Sciatic nerve (tissue), 2 donors: ENCODE measurements around the gene THRA. TPM values are rescaled to one million over a fixed set of nuclear protein-coding genes. Genes with fewer than 3 reads are reported as not detected.
A peak's percentile ranks its signal among the peaks of the same experiment; 100 is the strongest.

Experiments used
- ATAC-seq: fragments of 200-7000 bp; cut with Tn5 transposase; one replicate; pipeline ENCODE4 v1.9.1; 2020; ENCODE audit warnings: mild to moderate bottlenecking, moderate library complexity
- DNase-seq: peaks from one replicate; pipeline ENCODE4 v3.0.0-alpha.2; 2020; ENCODE audit warnings: low spot score
- intact Hi-C: fragments of 100-400 bp; cut with DNase I; formaldehyde crosslinking; loops from one replicate; pipeline ENCODE4 v1.14.2; 2022
- total RNA-seq: library from RNA; stranded (reverse); fragmentation: NEBNext Ultra II Directional; extraction: Animal tissue kit (Norgen Biotek cat#: 25700); gene quantifications from one replicate; pipeline ENCODE4 v1.2.1, GENCODE V29; 2021
- donor health status: DM: no; HTN: no; CAD: no.
- donor health status: DM: no; HTN: no; CAD: no.

Gene THRA
- total RNA-seq, 1 donor from 2014 or later, result 72.0 TPM

GRCh38 chr17:40074175-40074512 lies 11.4 kb downstream of the THRA start:
- ATAC-seq (no peak), DNase-seq (no peak)
- intact Hi-C loops, result no loop called here

DNA sequence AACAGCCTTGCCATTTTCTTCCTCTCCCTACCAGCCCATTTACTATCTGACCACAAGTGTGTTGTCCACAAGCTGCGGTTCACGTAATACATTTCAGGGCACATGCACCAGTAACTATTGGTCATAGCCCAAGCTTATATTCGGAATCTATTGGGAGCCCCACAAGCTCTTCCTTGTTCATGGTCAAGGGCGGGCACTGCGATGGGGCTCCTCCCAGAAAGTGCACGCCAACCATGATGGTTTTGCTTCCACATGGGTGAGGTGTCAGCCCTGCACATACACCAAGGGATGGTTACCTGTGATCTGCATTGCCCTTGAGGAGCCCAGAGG lies 12.1 kb downstream of the THRA start:
- intact Hi-C loops, result no loop called here
- DNase-seq (no peak), ATAC-seq (peak; percentile 45)

DNA sequence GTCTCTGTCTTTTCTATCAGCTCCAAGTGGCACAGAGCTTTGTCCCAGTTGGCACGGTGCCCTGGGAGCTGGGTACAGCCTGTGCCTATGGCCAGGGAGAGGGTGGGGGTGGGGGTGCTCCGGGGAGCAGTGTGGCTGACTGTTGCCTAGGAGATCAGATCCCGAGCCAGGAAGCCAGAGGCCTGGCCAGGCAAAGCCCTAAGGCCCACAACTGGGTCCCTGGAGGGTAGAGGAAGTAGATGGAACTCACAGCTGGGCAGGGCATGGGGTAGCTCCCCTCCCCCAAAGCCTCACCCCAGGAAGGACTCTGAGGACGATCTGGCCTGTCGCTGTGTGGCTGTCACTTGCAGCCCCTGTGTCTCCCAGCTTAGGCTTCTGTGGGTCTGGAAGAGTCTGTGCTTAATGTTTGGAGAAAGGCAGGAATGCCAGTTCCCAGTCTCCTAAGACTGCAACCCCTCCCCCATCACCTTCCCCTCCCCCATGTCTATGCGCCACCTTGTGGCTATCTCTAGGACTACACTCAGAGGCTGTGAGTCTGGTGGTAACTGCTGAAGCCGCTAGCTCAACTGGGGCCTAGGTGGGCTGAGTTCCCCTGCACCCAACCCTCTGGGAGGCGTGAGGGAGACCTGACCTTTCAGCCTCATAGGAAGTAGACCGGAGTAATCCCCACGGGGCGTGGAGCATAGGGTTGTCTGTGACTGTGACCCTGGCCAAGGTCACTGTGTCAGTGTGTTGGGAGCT lies 12.6 kb downstream of the THRA start:
- peak; percentile 67 for ATAC-seq
- peak; percentile 88 for DNase-seq
- intact Hi-C loops, result no loop called here

DNA sequence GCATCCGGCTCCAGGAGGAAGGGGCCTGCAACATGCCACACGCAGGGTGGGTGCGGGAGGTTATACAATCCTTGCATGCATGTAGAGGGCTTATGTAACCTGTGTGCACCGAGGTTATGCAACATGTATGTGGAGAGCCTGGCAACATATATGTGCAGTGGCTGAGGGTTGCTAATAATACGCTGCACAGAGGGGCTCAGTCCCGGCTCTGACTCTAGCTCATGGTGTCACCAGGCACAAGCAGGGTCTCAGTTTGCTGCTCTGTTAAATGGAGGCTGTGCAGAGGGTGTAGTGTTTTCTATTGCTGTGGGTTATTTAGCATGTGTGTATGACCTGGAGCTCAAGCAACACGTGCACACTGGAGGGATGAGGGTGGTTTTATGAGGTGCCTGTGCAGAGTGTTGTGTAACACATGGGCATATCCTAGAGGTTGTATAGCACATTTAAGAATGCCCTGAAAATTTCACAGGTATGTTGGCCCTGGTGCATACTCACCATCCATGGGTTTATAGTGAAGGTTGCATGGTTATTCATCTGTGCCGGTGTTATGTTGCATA lies 13.3 kb downstream of the THRA start:
- no peak for DNase-seq
- intact Hi-C loops, result no loop called here
- ATAC-seq, result no peak

DNA sequence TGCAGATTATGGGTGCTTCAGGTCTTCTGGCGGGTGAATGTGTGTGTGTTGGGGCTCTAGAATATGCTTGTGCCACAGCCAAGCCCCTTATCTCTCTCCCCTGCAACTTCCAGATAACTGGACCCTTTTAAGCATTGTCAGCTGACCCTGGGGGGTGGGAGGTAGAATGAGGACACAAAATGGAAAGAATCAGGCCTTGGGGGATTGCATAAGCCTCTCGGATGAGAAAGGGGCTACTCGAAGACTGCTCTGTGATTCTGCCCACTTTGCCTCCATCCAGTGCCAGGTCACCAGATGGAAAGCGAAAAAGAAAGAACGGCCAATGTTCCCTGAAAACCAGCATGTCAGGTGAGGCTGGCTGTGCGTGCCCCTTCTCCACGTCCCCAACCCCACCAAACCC lies 13.8 kb downstream of the THRA start:
- no peak for ATAC-seq
- no peak for DNase-seq
- intact Hi-C loops, result no loop called here

GRCh38 chr17:40079545-40079944 lies 16.8 kb downstream of the THRA start:
- DNase-seq (no peak), ATAC-seq (no peak)
- intact Hi-C loops, result no loop called here

DNA sequence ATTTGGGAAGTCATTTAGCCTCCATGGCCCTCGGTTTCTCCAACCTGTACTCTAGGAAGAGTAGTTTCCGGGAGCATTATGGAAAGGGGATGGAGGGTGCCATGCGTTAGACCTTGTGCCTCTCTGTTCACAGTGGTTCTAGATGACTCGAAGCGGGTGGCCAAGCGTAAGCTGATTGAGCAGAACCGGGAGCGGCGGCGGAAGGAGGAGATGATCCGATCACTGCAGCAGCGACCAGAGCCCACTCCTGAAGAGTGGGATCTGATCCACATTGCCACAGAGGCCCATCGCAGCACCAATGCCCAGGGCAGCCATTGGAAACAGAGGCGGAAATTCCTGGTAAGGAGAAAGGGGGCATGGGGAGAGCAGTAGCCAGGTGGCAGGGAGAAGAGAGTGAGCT lies 21.7 kb downstream of the THRA start:
- intact Hi-C loops, result no loop called here
- no peak for DNase-seq
- ATAC-seq, result no peak

DNA sequence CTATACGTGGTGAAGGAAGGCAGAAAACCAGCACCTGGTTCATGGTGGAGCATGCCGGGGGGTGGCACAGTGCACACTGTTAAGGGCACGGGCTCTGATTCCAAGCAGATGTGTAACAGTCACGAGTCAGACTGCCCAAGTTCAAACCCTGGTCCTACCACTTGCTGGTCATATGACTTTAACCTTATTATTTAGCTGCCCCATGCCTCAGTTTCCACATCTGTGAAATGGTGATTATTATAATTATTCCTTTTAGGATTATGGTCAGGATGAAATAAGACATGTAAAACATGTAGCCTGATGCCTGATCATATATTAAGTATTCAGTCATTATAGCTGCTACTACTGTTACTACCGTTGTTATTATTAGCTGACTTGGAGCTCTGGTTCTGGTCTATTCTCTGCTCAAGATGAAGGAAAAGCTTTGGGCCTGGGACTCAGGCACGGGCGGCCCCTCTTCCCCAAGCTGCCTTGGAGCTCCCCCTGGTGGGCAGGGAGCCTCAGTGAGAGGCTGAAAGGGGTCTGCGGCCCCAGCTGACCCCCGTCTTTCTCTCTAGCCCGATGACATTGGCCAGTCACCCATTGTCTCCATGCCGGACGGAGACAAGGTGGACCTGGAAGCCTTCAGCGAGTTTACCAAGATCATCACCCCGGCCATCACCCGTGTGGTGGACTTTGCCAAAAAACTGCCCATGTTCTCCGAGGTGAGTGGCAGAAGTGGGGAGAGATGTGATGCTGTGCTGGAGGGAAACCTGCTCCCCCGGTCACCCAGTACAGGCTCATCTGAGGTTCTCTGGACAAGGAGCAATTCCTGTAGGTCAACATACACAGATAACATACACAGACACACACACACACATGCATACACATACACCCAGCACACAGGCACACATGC lies 23.6 kb downstream of the THRA start:
- intact Hi-C loops, result no loop called here
- DNase-seq, result peak; percentile 79

GRCh38 chr17:40087049-40087794 lies 24.5 kb downstream of the THRA start:
- ATAC-seq (no peak), DNase-seq (no peak)
- intact Hi-C loops, result no loop called here

More for the DNA sequence above, 23.6 kb downstream of the THRA start:
- peak; percentile 41 for ATAC-seq

DNA sequence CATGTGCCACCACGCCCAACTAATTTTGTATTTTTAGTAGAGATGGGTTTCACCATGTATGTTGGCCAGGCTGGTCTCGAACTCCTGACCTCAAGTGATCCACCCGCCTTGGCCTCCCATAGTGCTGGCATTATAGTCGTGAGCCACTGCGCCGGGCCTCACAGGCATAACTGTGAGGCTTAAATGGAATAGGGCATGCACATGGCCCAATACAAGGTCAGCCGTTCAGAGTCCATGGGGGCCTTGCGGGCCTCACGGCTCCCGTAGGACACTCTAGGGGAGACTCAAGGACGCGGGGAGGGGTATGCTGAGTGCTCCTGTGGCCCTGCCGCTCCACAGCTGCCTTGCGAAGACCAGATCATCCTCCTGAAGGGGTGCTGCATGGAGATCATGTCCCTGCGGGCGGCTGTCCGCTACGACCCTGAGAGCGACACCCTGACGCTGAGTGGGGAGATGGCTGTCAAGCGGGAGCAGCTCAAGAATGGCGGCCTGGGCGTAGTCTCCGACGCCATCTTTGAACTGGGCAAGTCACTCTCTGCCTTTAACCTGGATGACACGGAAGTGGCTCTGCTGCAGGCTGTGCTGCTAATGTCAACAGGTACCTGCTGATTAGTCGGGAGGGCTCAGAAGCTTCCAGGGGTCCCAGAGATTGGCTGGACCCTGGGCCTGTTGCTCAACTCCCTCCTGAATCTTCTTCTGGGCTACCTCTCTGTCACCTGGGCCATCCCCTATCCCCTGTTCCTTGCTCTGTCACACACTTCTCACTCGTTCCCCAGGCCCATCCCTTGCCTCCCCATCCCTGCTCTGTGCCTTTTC lies 25.3 kb downstream of the THRA start:
- DNase-seq (no peak), ATAC-seq (no peak)
- intact Hi-C loops, result no loop called here

- intact Hi-C loops, result no loop called here
- DNase-seq, result no peak
- no peak for ATAC-seq
Measured at GRCh38 chr17:40089077-40089895, 26.5 kb downstream of the THRA start.

DNA sequence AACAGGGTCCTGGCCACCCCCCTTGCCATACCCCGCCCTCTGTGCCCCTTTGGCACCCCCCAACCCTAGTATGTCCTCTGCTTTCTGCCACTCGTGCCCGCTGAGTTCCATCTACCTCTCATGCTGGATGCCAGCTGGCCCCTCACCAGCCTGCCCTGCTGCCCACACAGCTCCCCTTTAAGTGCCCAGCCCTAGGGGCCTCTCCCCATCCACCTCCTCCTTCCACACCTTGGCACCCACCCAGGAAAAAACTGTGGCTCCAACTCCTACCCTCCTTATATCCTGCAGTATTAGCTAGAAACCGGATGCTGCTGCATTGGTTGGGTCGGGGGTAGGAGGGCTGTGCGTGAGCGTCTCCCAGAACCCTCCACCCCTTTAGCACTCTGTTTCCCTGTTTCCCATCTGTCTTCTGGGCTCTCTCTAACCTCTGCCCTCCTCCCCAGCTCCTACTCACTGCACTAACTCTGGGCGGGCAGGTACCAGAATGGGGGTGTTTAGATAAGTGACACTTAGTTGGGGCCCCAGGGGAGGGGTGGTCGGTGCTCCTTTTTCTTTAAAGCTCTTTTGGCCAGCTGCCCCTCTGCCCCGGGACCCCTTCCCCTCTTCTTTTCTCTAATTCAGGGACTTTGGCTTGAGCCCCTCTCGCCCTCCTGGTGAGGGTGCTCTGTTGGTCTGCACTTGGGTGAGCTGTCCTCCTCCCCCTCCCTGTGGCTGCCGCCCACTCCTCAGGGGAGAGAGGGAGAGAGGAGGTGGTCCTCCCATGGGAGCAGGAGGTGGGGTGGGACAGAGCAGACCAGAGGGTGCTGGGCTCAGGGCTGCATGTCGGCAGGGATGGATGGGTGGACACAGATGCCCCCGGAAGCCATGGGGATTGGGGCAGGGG lies 27.7 kb downstream of the THRA start:
- ATAC-seq, result peak; percentile 12
- no peak for DNase-seq
- intact Hi-C loops, result no loop called here

DNA sequence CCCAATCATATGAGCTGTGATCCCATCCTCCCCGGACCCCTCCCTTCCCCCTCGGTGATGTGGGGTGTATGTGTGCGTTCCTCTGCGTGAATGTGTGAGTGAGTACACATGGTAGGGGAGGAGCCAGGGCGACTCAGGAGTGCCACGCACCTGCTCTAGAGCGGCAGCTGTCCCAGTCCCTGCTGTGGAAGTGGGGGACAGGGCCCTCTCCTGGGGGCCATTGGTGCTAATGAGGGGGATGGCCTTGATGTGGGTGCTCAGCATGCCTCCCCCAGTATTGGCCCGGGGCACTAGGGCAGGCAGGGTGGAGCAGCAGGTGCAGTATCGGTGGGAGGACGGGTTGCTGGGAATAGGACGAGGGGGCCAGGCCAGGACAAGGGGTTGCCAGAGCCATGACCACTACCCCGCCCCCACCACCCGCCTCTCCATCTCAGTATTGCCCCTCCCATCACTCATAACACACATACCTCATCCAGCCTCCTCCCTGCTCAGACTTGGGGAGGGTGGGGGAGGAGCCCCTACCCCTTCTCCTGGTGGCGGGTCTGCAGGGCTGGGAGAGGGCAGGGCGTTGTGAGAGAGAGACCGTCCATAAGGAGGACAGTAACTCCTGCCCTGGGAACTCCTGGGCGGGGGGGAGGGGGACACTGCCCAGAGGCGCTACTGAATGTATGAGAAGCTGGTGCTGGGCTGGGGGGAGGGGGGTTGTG lies 29.1 kb downstream of the THRA start:
- ATAC-seq (peak; percentile 20), DNase-seq (no peak)
- intact Hi-C loops, result no loop called here

- intact Hi-C loops, result no loop called here
- peak; percentile 29 for ATAC-seq
- DNase-seq, result no peak
Measured at GRCh38 chr17:40092581-40092980, 29.8 kb downstream of the THRA start.

DNA sequence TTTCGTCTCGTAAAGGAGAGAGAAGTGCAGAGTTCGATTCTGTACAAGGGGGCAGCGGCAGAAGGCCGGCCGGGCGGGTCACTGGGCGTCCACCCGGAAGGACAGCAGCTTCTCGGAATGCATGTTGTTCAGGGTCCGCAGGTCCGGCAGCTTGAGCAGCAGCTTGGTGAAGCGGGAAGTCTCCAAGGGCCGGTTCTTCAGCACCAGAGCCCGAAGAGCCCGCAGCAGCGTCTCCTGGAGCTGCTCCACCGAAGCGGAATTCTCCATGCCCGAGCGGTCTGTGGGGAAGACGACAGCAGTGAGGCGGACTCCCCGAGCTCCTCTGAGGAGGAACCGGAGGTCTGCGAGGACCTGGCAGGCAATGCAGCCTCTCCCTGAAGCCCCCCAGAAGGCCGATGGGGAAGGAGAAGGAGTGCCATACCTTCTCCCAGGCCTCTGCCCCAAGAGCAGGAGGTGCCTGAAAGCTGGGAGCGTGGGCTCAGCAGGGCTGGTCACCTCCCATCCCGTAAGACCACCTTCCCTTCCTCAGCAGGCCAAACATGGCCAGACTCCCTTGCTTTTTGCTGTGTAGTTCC lies 30.3 kb downstream of the THRA start:
- DNase-seq (no peak), ATAC-seq (no peak)
- intact Hi-C loops, result no loop called here

- DNase-seq (no peak), ATAC-seq (no peak)
- intact Hi-C loops, result no loop called here
Measured at GRCh38 chr17:40093580-40094201, 30.9 kb downstream of the THRA start.
